NT2/D1 (cell line): ENCODE data around the gene PPHLN1.

ENCODE experiments used
- YY1 ChIP-seq: IDR thresholded peaks from 2 replicates; pipeline ENCODE4 v1.6.1; 2011; ENCODE audit not compliant: insufficient read length, insufficient read depth
- ZNF274 ChIP-seq: IDR thresholded peaks from 2 replicates; pipeline ENCODE4 v1.6.1; 2011; ENCODE audit warnings: mild to moderate bottlenecking, low read depth, low read length

- TF ChIP-seq YY1 = no peak
- TF ChIP-seq ZNF274 = no peak
Measured at GRCh38 chr12:42428850-42429249, 102.9 kb downstream of the PPHLN1 start.
